DND-41 (cell line): ENCODE measurements around the gene ZNF212.
"Not testable (repeated sequence)": the region's sequence is repeated elsewhere in the genome, so short reads cannot be mapped to it uniquely, and the experiment has no call there.

Experiments used
- ATAC-seq: fragments of 200-7000 bp; cut with Tn5 transposase; 3 replicates; pipeline ENCODE4 v1.9.1; 2021; ENCODE audit warnings: low read depth; ENCODE audit not compliant: insufficient read depth
- DNase-seq: peaks from one replicate; pipeline ENCODE4 v3.0.0-alpha.2; 2020
- H2AFZ ChIP-seq: 2 replicates; pipeline ENCODE4 v1.6.0; 2012; ENCODE audit warnings: low read depth, low read length
- H3K27ac ChIP-seq: 2 replicates; pipeline ENCODE4 v1.5.1; 2012; ENCODE audit warnings: low read length, inconsistent platforms
- H3K27me3 ChIP-seq: fragments of 200-600 bp; sonication (generic); 2 replicates; pipeline ENCODE4 v1.6.0; 2012; ENCODE audit warnings: low read length, mild to moderate bottlenecking, inconsistent platforms; ENCODE audit not compliant: insufficient read depth, poor library complexity
- H3K36me3 ChIP-seq: 2 replicates; pipeline ENCODE4 v1.5.1; 2012; ENCODE audit warnings: low read length, inconsistent platforms; ENCODE audit not compliant: insufficient read depth
- H3K4me1 ChIP-seq: 2 replicates; pipeline ENCODE4 v1.5.1; 2012; ENCODE audit warnings: mild to moderate bottlenecking, low read length; ENCODE audit not compliant: insufficient read depth
- H3K4me2 ChIP-seq: 2 replicates; pipeline ENCODE4 v1.6.0; 2012; ENCODE audit warnings: mild to moderate bottlenecking, moderate library complexity, low read length, inconsistent platforms; ENCODE audit not compliant: insufficient read depth
- H3K4me3 ChIP-seq, 2 experiments: fragments of 200-600 bp in 1 of 2; shearing (Covaris generic) in 1 of 2; 2 replicates each; pipeline ENCODE4 v1.5.1; 2012 to 2016; ENCODE audit warnings: inconsistent platforms in 2 of 2, low read length in 2 of 2, mild to moderate bottlenecking in 2 of 2, low read depth in 1 of 2, moderate library complexity in 1 of 2
- H3K79me2 ChIP-seq: 2 replicates; pipeline ENCODE4 v1.6.0; 2012; ENCODE audit warnings: low read length, inconsistent platforms; ENCODE audit not compliant: insufficient read depth
- H3K9ac ChIP-seq: 2 replicates; pipeline ENCODE4 v1.6.0; 2012; ENCODE audit warnings: low read depth, mild to moderate bottlenecking, inconsistent platforms, low read length, moderate library complexity
- H3K9me3 ChIP-seq: 2 replicates; pipeline ENCODE4 v1.5.1; 2012; ENCODE audit warnings: low read length, moderate library complexity, mild to moderate bottlenecking, inconsistent platforms; ENCODE audit not compliant: insufficient read depth, severe bottlenecking
- H4K20me1 ChIP-seq: 2 replicates; pipeline ENCODE4 v1.6.0; 2012; ENCODE audit warnings: low read length; ENCODE audit not compliant: insufficient read depth
- EZH2 ChIP-seq: IDR thresholded peaks from 3 replicates; pipeline ENCODE4 v1.6.1; 2012; ENCODE audit warnings: borderline replicate concordance, low read depth, mild to moderate bottlenecking, moderate library complexity, low read length, inconsistent platforms; ENCODE audit not compliant: severe bottlenecking
- TF ChIP-seq, protein P1 (sequence below): IDR thresholded peaks from 2 replicates; pipeline ENCODE4 v1.5.1; 2012; ENCODE audit warnings: borderline replicate concordance, low read length, moderate library complexity, mild to moderate bottlenecking; ENCODE audit not compliant: poor library complexity, severe bottlenecking; ENCODE audit errors: extremely low read depth

ZNF212 gene

GRCh38 chr7:149245244-149245643 lies 5.8 kb downstream of the ZNF212 start:
- no peak overlapping the region for H3K27ac ChIP-seq
- H2AFZ ChIP-seq, result no peak overlapping the region
- H3K27me3 ChIP-seq, result no peaks in the 10 kb centered on the region
- H3K9me3 ChIP-seq, result peaks cover 8% of the 10 kb centered on the region
- no peak overlapping the region for H3K4me2 ChIP-seq
- TF ChIP-seq, protein P1, sequence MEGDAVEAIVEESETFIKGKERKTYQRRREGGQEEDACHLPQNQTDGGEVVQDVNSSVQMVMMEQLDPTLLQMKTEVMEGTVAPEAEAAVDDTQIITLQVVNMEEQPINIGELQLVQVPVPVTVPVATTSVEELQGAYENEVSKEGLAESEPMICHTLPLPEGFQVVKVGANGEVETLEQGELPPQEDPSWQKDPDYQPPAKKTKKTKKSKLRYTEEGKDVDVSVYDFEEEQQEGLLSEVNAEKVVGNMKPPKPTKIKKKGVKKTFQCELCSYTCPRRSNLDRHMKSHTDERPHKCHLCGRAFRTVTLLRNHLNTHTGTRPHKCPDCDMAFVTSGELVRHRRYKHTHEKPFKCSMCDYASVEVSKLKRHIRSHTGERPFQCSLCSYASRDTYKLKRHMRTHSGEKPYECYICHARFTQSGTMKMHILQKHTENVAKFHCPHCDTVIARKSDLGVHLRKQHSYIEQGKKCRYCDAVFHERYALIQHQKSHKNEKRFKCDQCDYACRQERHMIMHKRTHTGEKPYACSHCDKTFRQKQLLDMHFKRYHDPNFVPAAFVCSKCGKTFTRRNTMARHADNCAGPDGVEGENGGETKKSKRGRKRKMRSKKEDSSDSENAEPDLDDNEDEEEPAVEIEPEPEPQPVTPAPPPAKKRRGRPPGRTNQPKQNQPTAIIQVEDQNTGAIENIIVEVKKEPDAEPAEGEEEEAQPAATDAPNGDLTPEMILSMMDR, result no peak
- no peak for TF ChIP-seq EZH2
- peaks cover 35% of the 10 kb centered on the region for H3K36me3 ChIP-seq
- H3K4me1 ChIP-seq, result peaks cover 15% of the 10 kb centered on the region
- H3K79me2 ChIP-seq, result peaks cover 86% of the 10 kb centered on the region
- H3K9ac ChIP-seq, result no peak overlapping the region
- H3K4me3 ChIP-seq, result no peak overlapping the region
- no peak for DNase-seq
- peaks cover 20% of the 10 kb centered on the region; the same call in 1 of the 2 replicates for H4K20me1 ChIP-seq
- ATAC-seq, result no peak

GRCh38 chr7:149245744-149246143 lies 6.3 kb downstream of the ZNF212 start:
- ATAC-seq, result no peak
- Histone ChIP-seq H3K27ac (no peak overlapping the region), H3K79me2 (peaks cover 81% of the 10 kb centered on the region), H4K20me1 (peaks cover 21% of the 10 kb centered on the region; the same call in 1 of the 2 replicates), H2AFZ (no peak overlapping the region), H3K4me3 (no peak overlapping the region), H3K27me3 (no peaks in the 10 kb centered on the region), H3K36me3 (peaks cover 40% of the 10 kb centered on the region), H3K9me3 (peaks cover 8% of the 10 kb centered on the region), H3K4me2 (no peak overlapping the region), H3K9ac (no peak overlapping the region), H3K4me1 (peaks cover 10% of the 10 kb centered on the region)
- TF ChIP-seq, protein P1, result no peak
- no peak for TF ChIP-seq EZH2
- no peak for DNase-seq

DNA sequence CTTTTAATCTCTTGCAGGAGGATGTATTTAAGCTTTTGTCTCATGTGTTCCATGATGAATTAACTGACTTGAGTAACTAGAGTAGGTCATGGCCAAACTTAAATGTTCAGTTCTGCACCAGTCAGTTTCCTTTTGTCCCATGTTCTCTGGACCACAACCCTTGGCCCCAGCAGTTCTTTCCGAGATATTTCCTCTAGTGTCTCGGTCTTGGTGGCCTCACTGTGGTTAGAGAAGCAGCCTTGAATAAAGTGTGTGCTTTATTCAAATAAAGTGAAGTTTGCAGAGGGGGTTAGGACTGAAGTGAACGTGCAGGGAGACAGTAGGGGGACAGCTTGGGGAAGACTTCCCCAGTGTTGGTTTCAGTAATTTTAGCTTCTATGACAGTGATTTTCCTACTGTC lies 9.3 kb downstream of the ZNF212 start:
- ATAC-seq, result no peak
- Histone ChIP-seq H3K36me3 (peaks cover 55% of the 10 kb centered on the region), H3K9me3 (no peaks in the 10 kb centered on the region), H3K4me2 (no peak overlapping the region), H3K4me1 (no peaks in the 10 kb centered on the region), H3K27me3 (no peaks in the 10 kb centered on the region), H3K79me2 (peaks cover 53% of the 10 kb centered on the region), H2AFZ (no peak overlapping the region), H3K9ac (no peak overlapping the region), H3K27ac (no peak overlapping the region), H4K20me1 (peaks cover 23% of the 10 kb centered on the region; the same call in 1 of the 2 replicates), H3K4me3 (no peak overlapping the region)
- TF ChIP-seq EZH2, result no peak
- TF ChIP-seq, protein P1, result no peak
- no peak for DNase-seq

- peaks cover 42% of the 10 kb centered on the region for H3K79me2 ChIP-seq
- H3K4me3 ChIP-seq, H3K9ac ChIP-seq, H2AFZ ChIP-seq, H3K27ac ChIP-seq, H3K27me3 ChIP-seq, H3K4me2 ChIP-seq, ATAC-seq, H3K4me1 ChIP-seq, H3K9me3 ChIP-seq, DNase-seq: not testable (repeated sequence)
- H3K36me3 ChIP-seq, result peaks cover 64% of the 10 kb centered on the region
- H4K20me1 ChIP-seq, result peaks cover 26% of the 10 kb centered on the region; the same call in 1 of the 2 replicates
Observed at GRCh38 chr7:149250151-149250550, 10.7 kb downstream of the ZNF212 start.

DNA sequence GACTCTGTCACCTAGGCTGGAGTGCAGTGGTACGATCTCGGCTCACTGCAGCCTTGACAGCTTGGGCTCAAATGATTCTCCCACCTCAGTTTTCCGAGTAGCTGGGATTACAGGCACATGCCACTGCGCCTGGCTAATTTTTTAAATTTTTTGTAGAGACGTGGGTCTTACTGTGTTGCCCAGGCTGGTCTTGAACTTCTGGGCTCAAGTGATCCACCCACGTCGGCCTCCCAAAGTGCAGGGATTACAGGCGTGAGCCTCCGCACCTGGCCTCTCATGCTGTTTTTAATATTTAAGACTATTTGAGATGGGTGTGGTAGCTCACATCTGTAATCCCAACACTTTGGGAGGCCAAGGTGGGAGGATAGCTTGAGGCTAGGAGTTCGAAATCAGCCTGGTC lies 12.1 kb downstream of the ZNF212 start:
- ATAC-seq, result not testable (repeated sequence)
- H3K36me3 ChIP-seq, result peaks cover 63% of the 10 kb centered on the region

More for the DNA sequence above, 12.1 kb downstream of the ZNF212 start:
- DNase-seq, H3K4me1 ChIP-seq, H3K27me3 ChIP-seq, H3K4me2 ChIP-seq, H2AFZ ChIP-seq, H3K27ac ChIP-seq, H3K9ac ChIP-seq, H3K4me3 ChIP-seq, H3K9me3 ChIP-seq: not testable (repeated sequence)
- Histone ChIP-seq H4K20me1 (peaks cover 21% of the 10 kb centered on the region; the same call in 1 of the 2 replicates), H3K79me2 (peaks cover 29% of the 10 kb centered on the region)
